ENCODE measurements around the gene CCNI. TPM values are rescaled to one million over a fixed set of nuclear protein-coding genes. Genes with fewer than 3 reads are reported as not detected.

Gene CCNI
- total and polyA plus RNA-seq, 9 donors, result 220 to 772 (median 355) TPM

GRCh38 chr4:77025643-77026321 is 50.0 kb downstream of the CCNI start:
- H3K4me3 ChIP-seq, result no peak overlapping the region
- no peak for DNase-seq
- no peak overlapping the region for H3K27ac ChIP-seq
- TF ChIP-seq EP300 (IDR thresholded peaks at IDR 0.05), result no peak
- TF ChIP-seq POLR2A (IDR thresholded peaks at IDR 0.05), result no peak
- TF ChIP-seq CTCF (IDR thresholded peaks at IDR 0.05), result no peak
- no peaks in the 10 kb centered on the region for H3K36me3 ChIP-seq
- H3K9me3 ChIP-seq, result no peaks in the 10 kb centered on the region
- H3K27me3 ChIP-seq, result no peaks in the 10 kb centered on the region
- intact Hi-C loops (cut with DNase I), result loop anchor here in 1 of 4 donors (10.0 kb wide), 1 partner anchor 81 kb away; the partner anchor contains the start of gene SEPTIN11
- H3K4me1 ChIP-seq (ENCODE audit: insufficient read depth), result peaks cover 15% of the 10 kb centered on the region
- 85 to 96% (median 88%) methylated on average over 1 of the region's 1 CpG for WGBS, 3 donors

- TF ChIP-seq CTCF (IDR thresholded peaks at IDR 0.05) (no peak), POLR2A (IDR thresholded peaks at IDR 0.05) (no peak), EP300 (IDR thresholded peaks at IDR 0.05) (no peak)
- peak in 1 of 5 donors; percentile 60 for DNase-seq
- Histone ChIP-seq H3K9me3 (no peaks in the 10 kb centered on the region), H3K27ac (no peak overlapping the region), H3K27me3 (no peaks in the 10 kb centered on the region), H3K4me1 (ENCODE audit: insufficient read depth) (peaks cover 15% of the 10 kb centered on the region), H3K4me3 (no peak overlapping the region), H3K36me3 (no peaks in the 10 kb centered on the region)
- intact Hi-C loops (cut with DNase I), result loop anchor here in 1 of 4 donors (10.0 kb wide), 1 partner anchor 79 kb away; the partner anchor contains the start of gene SEPTIN11
- 40 to 65% (median 65%) methylated on average over 11 of the region's 11 CpGs for WGBS, 3 donors
These were observed 51.9 kb downstream of the CCNI start for GRCh38 chr4:77023920-77024319.

DNA sequence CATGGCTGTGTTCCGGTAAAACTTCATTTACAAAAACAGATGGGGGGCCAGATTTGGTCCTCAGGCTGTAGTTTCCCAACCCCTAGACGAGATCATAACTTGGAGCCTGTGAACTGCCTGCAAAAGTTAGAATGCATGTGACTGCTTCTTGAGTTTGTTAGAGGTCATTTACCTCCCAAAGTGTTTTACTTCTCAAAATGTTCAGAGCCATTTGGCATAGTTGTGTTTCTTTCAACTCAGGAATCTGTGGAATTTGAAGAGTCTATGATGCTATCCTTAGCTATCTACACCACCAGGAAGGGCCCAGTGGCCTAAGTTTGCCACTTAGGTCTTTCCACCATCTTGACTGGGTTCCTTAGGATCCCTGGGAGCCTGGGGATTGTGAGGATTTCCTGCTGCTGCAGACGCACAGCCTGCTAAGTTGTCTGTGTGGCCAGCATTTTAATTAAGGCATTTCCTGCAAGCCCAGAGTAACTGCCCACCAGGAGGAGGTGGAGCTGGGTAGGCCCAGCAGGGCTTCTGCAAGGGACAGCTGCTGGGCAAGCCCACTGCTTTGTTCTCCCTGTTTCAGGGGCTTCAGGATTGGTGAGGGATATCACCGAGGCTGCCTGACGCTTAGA is 53.1 kb downstream of the CCNI start:
- H3K36me3 ChIP-seq, result no peaks in the 10 kb centered on the region
- no peak overlapping the region for H3K27ac ChIP-seq
- intact Hi-C loops (cut with DNase I), result loop anchor here in 1 of 4 donors (10.0 kb wide), 1 partner anchor 78 kb away; the partner anchor contains the start of gene SEPTIN11

More for the DNA sequence above, 53.1 kb downstream of the CCNI start:
- TF ChIP-seq POLR2A (IDR thresholded peaks at IDR 0.05) (no peak), EP300 (IDR thresholded peaks at IDR 0.05) (no peak), CTCF (IDR thresholded peaks at IDR 0.05) (no peak)
- Histone ChIP-seq H3K4me3 (no peak overlapping the region), H3K4me1 (ENCODE audit: insufficient read depth) (peaks cover 15% of the 10 kb centered on the region), H3K27me3 (no peaks in the 10 kb centered on the region), H3K9me3 (no peaks in the 10 kb centered on the region)
- no peak for DNase-seq
- WGBS, 3 donors, result 41 to 56% (median 43%) methylated on average over 5 of the region's 5 CpGs
